Activated CD8-positive, alpha-beta T cell treated with anti-CD3 and anti-CD28 coated beads, Interleukin-2, amount 10 ng/mL, durations not matched to agents 7 days and 5 days (primary cell): ENCODE data around the gene LRMDA. TPM values are rescaled to one million over a fixed set of nuclear protein-coding genes. Genes with fewer than 3 reads are reported as not detected.

Experiments used
- ATAC-seq: fragments of 150-1000 bp; cut with Tn5 transposase; one replicate; pipeline ENCODE4 v1.10.0; 2021; ENCODE audit warnings: moderate library complexity
- CTCF ChIA-PET: fragments of 350-600 bp; sonication (Branson Sonifier 250); formaldehyde crosslinking; loops from one replicate; lab custom pipeline; 2021; ENCODE audit warnings: antibody characterized with exemption; lab: Charles Lee
- POLR2A ChIA-PET: fragments of 350-600 bp; sonication (Branson Sonifier 250); formaldehyde crosslinking; loops from one replicate; lab custom pipeline; 2021; ENCODE audit warnings: antibody characterized with exemption; lab: Charles Lee
- DNase-seq: peaks from one replicate; pipeline ENCODE4 v3.0.0-alpha.2; 2020
- H3K27ac Mint-ChIP-seq: one replicate; pipeline ENCODE4 v1.8.0; 2021; ENCODE audit warnings: mild to moderate bottlenecking, mixed read lengths
- H3K27me3 Mint-ChIP-seq: one replicate; pipeline ENCODE4 v1.8.0; 2021; ENCODE audit warnings: low read depth, mixed read lengths
- H3K36me3 Mint-ChIP-seq: one replicate; pipeline ENCODE4 v1.8.0; 2021; ENCODE audit warnings: low read depth, mixed read lengths
- H3K4me1 Mint-ChIP-seq: one replicate; pipeline ENCODE4 v1.8.0; 2021; ENCODE audit warnings: low read depth, mixed read lengths
- H3K4me3 Mint-ChIP-seq: one replicate; pipeline ENCODE4 v1.8.0; 2021; ENCODE audit warnings: mild to moderate bottlenecking, mixed read lengths
- H3K9me3 Mint-ChIP-seq: one replicate; pipeline ENCODE4 v1.8.0; 2022; ENCODE audit warnings: mixed read lengths; ENCODE audit not compliant: insufficient read depth
- total RNA-seq, 2 experiments: library from RNA; stranded (reverse); gene quantifications; one replicate each; pipeline ENCODE4 v1.2.3, GENCODE V29; 2021

Gene LRMDA
- total RNA-seq, 2 experiments from 2014 or later, result not detected

GRCh38 chr10:76192694-76193320 lies 761.4 kb downstream of the LRMDA start:
- ATAC-seq, result no peak
- POLR2A ChIA-PET, result no interaction called here

GRCh38 chr10:76195654-76196390 lies 764.4 kb downstream of the LRMDA start:
- H3K4me1 Mint-ChIP-seq, result no peaks in the 10 kb centered on the region
- H3K36me3 Mint-ChIP-seq, result no peaks in the 10 kb centered on the region
- ATAC-seq, result no peak

More at GRCh38 chr10:76192694-76193320, 761.4 kb downstream of the LRMDA start:
- Mint-ChIP-seq H3K27ac (no peak overlapping the region), H3K27me3 (no peaks in the 10 kb centered on the region), H3K4me3 (no peak overlapping the region), H3K36me3 (no peaks in the 10 kb centered on the region), H3K9me3 (no peaks in the 10 kb centered on the region), H3K4me1 (no peaks in the 10 kb centered on the region)
- CTCF ChIA-PET, result no interaction called here
- DNase-seq, result no peak

GRCh38 chr10:76197293-76197692 lies 765.9 kb downstream of the LRMDA start:
- POLR2A ChIA-PET, result no interaction called here
- no peak for DNase-seq

More at GRCh38 chr10:76195654-76196390, 764.4 kb downstream of the LRMDA start:
- H3K9me3 Mint-ChIP-seq, result no peaks in the 10 kb centered on the region
- no peak overlapping the region for H3K4me3 Mint-ChIP-seq
- no peak overlapping the region for H3K27ac Mint-ChIP-seq
- DNase-seq, result no peak
- CTCF ChIA-PET, result no interaction called here
- H3K27me3 Mint-ChIP-seq, result no peaks in the 10 kb centered on the region
- POLR2A ChIA-PET, result no interaction called here

GRCh38 chr10:76198287-76199035 lies 767.0 kb downstream of the LRMDA start:
- H3K36me3 Mint-ChIP-seq, result no peaks in the 10 kb centered on the region
- H3K4me1 Mint-ChIP-seq, result no peaks in the 10 kb centered on the region
- DNase-seq, result no peak
- ChIA-PET POLR2A (no interaction called here), CTCF (no interaction called here)
- no peak overlapping the region for H3K4me3 Mint-ChIP-seq
- no peaks in the 10 kb centered on the region for H3K9me3 Mint-ChIP-seq
- no peak for ATAC-seq
- no peaks in the 10 kb centered on the region for H3K27me3 Mint-ChIP-seq
- H3K27ac Mint-ChIP-seq, result no peak overlapping the region

More at GRCh38 chr10:76197293-76197692, 765.9 kb downstream of the LRMDA start:
- ATAC-seq, result no peak
- H3K9me3 Mint-ChIP-seq, result no peaks in the 10 kb centered on the region
- H3K36me3 Mint-ChIP-seq, result no peaks in the 10 kb centered on the region
- H3K4me3 Mint-ChIP-seq, result no peak overlapping the region
- H3K4me1 Mint-ChIP-seq, result no peaks in the 10 kb centered on the region
- H3K27ac Mint-ChIP-seq, result no peak overlapping the region
- H3K27me3 Mint-ChIP-seq, result no peaks in the 10 kb centered on the region
- CTCF ChIA-PET, result no interaction called here

- no peaks in the 10 kb centered on the region for H3K9me3 Mint-ChIP-seq
- no peak for DNase-seq
- ChIA-PET POLR2A (no interaction called here), CTCF (interaction anchor here (0.8 kb wide), 1 partner anchor 79 kb away, joined by 3 read pairs; no protein-coding TSS in a partner anchor)
- H3K27ac Mint-ChIP-seq, result no peak overlapping the region
- no peak for ATAC-seq
- H3K4me3 Mint-ChIP-seq, result no peak overlapping the region
- H3K4me1 Mint-ChIP-seq, result no peaks in the 10 kb centered on the region
- H3K27me3 Mint-ChIP-seq, result no peaks in the 10 kb centered on the region
- H3K36me3 Mint-ChIP-seq, result no peaks in the 10 kb centered on the region
Measured at GRCh38 chr10:76201962-76202361, 770.5 kb downstream of the LRMDA start.

- H3K9me3 Mint-ChIP-seq, result no peaks in the 10 kb centered on the region
- H3K4me1 Mint-ChIP-seq, result no peaks in the 10 kb centered on the region
- POLR2A ChIA-PET, result no interaction called here
Measured at GRCh38 chr10:76202777-76203176, 771.4 kb downstream of the LRMDA start.

GRCh38 chr10:76205361-76205760 lies 773.9 kb downstream of the LRMDA start:
- H3K27me3 Mint-ChIP-seq, result no peaks in the 10 kb centered on the region
- no peak overlapping the region for H3K27ac Mint-ChIP-seq
- H3K36me3 Mint-ChIP-seq, result no peaks in the 10 kb centered on the region
- H3K4me1 Mint-ChIP-seq, result no peaks in the 10 kb centered on the region
- H3K4me3 Mint-ChIP-seq, result no peak overlapping the region
- ChIA-PET CTCF (no interaction called here), POLR2A (no interaction called here)
- no peak for DNase-seq
- no peaks in the 10 kb centered on the region for H3K9me3 Mint-ChIP-seq
- no peak for ATAC-seq

More at GRCh38 chr10:76202777-76203176, 771.4 kb downstream of the LRMDA start:
- H3K27ac Mint-ChIP-seq, result no peak overlapping the region
- no peaks in the 10 kb centered on the region for H3K36me3 Mint-ChIP-seq
- no peak overlapping the region for H3K4me3 Mint-ChIP-seq
- DNase-seq (no peak), ATAC-seq (no peak)
- no peaks in the 10 kb centered on the region for H3K27me3 Mint-ChIP-seq
- CTCF ChIA-PET, result interaction anchor here (0.8 kb wide), 1 partner anchor 78 kb away, joined by 3 read pairs; no protein-coding TSS in a partner anchor

- Mint-ChIP-seq H3K4me1 (no peaks in the 10 kb centered on the region), H3K27me3 (no peaks in the 10 kb centered on the region)
- ATAC-seq, result no peak
Measured at GRCh38 chr10:76206797-76207352, 775.5 kb downstream of the LRMDA start.

GRCh38 chr10:76209135-76209534 lies 777.7 kb downstream of the LRMDA start:
- ATAC-seq (no peak), DNase-seq (no peak)
- H3K9me3 Mint-ChIP-seq, result no peaks in the 10 kb centered on the region
- H3K4me3 Mint-ChIP-seq, result no peak overlapping the region
- H3K27ac Mint-ChIP-seq, result no peak overlapping the region
- H3K27me3 Mint-ChIP-seq, result no peaks in the 10 kb centered on the region
- ChIA-PET POLR2A (no interaction called here), CTCF (no interaction called here)
- H3K4me1 Mint-ChIP-seq, result no peaks in the 10 kb centered on the region
- no peaks in the 10 kb centered on the region for H3K36me3 Mint-ChIP-seq

More at GRCh38 chr10:76206797-76207352, 775.5 kb downstream of the LRMDA start:
- H3K36me3 Mint-ChIP-seq, result no peaks in the 10 kb centered on the region
- H3K4me3 Mint-ChIP-seq, result no peak overlapping the region
- H3K27ac Mint-ChIP-seq, result no peak overlapping the region
- no peaks in the 10 kb centered on the region for H3K9me3 Mint-ChIP-seq
- POLR2A ChIA-PET, result no interaction called here
- no peak for DNase-seq
- CTCF ChIA-PET, result no interaction called here

GRCh38 chr10:76210211-76210610 lies 778.8 kb downstream of the LRMDA start:
- Mint-ChIP-seq H3K4me1 (no peaks in the 10 kb centered on the region), H3K27ac (no peak overlapping the region), H3K4me3 (no peak overlapping the region), H3K27me3 (no peaks in the 10 kb centered on the region), H3K9me3 (no peaks in the 10 kb centered on the region), H3K36me3 (no peaks in the 10 kb centered on the region)
- ChIA-PET CTCF (no interaction called here), POLR2A (no interaction called here)
- no peak for DNase-seq
- no peak for ATAC-seq

GRCh38 chr10:76211691-76212090 lies 780.3 kb downstream of the LRMDA start:
- Mint-ChIP-seq H3K27ac (no peak overlapping the region), H3K4me1 (no peaks in the 10 kb centered on the region), H3K9me3 (no peaks in the 10 kb centered on the region), H3K27me3 (no peaks in the 10 kb centered on the region), H3K4me3 (no peak overlapping the region), H3K36me3 (no peaks in the 10 kb centered on the region)
- ChIA-PET POLR2A (no interaction called here), CTCF (no interaction called here)
- no peak for ATAC-seq
- no peak for DNase-seq
